Measurements from ENCODE around the gene IMMP2L. TPM values are rescaled to one million over a fixed set of nuclear protein-coding genes. Genes with fewer than 3 reads are reported as not detected.

IMMP2L gene
- total RNA-seq, 2 donors from 2014 or later: 10.5 to 17.4 TPM

DNA sequence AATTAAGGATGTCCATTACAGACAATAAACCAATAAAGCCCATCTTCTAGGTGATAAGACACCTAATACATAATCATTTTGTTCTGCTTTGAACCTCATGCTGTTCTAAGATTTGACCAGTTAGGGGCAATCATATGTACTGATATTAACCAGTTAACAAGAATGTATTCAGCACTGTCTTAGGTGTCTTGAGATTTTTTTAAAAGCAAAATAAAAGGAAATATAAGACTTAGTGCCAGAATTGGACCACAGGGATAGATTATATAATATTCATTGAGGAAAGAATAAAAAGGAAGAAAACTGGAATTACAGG is 32.0 kb downstream of the IMMP2L start:
- DNase-seq: no peak
- Histone ChIP-seq H3K9me3 (no peaks in the 10 kb centered on the region), H3K27ac (no peak overlapping the region), H3K27me3 (no peaks in the 10 kb centered on the region), H3K36me3 (replicated peaks in 1 of 2; ENCODE audit: insufficient read depth in 1 of 2, low read depth in 2 of 2) (no peaks in the 10 kb centered on the region), H3K4me1 (peaks cover 14% of the 10 kb centered on the region), H3K4me3 (no peak overlapping the region)
- TF ChIP-seq POLR2A (IDR thresholded peaks at IDR 0.05) (no peak), CTCF (IDR thresholded peaks at IDR 0.05) (no peak)
- ATAC-seq: no peak
- intact Hi-C loops (cut with DNase I): no loop called here

DNA sequence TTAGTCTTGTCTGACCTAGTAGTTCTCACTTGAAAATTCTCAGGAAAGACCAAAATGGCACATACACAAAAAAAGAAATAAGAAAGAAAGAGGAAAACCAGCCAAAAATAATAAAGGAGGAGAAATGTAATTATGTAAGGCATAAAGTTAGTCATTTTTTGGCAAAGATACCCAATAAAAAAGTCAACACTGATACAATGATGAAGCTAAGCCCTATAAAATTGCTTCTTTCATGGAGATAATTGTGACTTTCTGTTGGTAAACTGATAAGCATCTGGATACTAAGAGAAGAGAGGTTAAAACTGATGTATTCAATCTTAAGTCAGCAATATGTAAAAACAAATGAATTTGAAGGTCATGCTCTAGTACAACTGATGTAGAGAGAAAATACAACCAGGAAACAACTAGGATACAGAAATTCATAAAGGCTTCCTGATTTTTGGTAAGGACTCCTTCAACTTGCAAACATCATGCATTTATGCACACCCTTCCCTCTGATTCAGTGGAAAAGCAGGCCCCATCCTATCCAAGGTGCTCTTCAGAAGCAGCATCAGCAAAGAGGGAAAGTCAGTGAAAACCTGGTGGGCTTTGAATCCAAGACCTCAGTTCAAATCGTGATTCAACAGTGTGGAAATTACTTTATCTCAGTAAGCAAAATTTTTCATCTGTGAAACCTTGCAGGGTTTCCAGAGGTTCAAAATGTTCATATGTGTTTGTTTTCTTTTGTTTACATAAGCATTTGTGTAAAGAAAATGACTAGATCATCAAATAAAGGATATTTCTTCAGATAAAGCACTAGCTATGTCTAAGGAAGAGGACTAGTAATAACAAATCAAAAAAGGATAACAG is 32.6 kb downstream of the IMMP2L start:
- Histone ChIP-seq H3K4me3 (no peak overlapping the region), H3K36me3 (replicated peaks in 1 of 2; ENCODE audit: insufficient read depth in 1 of 2, low read depth in 2 of 2) (no peaks in the 10 kb centered on the region), H3K9me3 (no peaks in the 10 kb centered on the region), H3K4me1 (peaks cover 14% of the 10 kb centered on the region), H3K27me3 (no peaks in the 10 kb centered on the region), H3K27ac (no peak overlapping the region)
- TF ChIP-seq CTCF (IDR thresholded peaks at IDR 0.05): no peak
- TF ChIP-seq POLR2A (IDR thresholded peaks at IDR 0.05): no peak
- ATAC-seq: no peak
- intact Hi-C loops (cut with DNase I): no loop called here
- DNase-seq: no peak
- 19 to 26% methylated on average over 1 of the region's 1 CpG for WGBS, 2 donors

GRCh38 chr7:111528331-111528730 is 34.0 kb downstream of the IMMP2L start:
- Histone ChIP-seq H3K4me1 (peaks cover 14% of the 10 kb centered on the region), H3K36me3 (replicated peaks in 1 of 2; ENCODE audit: insufficient read depth in 1 of 2, low read depth in 2 of 2) (no peaks in the 10 kb centered on the region), H3K27me3 (no peaks in the 10 kb centered on the region), H3K27ac (no peak overlapping the region), H3K4me3 (no peak overlapping the region), H3K9me3 (no peaks in the 10 kb centered on the region)
- WGBS, 2 donors: 89 to 100% methylated on average over 1 of the region's 1 CpG
- intact Hi-C loops (cut with DNase I): no loop called here
- DNase-seq: no peak
- no peak for TF ChIP-seq POLR2A (IDR thresholded peaks at IDR 0.05)
- TF ChIP-seq CTCF (IDR thresholded peaks at IDR 0.05): no peak
- no peak for ATAC-seq

DNA sequence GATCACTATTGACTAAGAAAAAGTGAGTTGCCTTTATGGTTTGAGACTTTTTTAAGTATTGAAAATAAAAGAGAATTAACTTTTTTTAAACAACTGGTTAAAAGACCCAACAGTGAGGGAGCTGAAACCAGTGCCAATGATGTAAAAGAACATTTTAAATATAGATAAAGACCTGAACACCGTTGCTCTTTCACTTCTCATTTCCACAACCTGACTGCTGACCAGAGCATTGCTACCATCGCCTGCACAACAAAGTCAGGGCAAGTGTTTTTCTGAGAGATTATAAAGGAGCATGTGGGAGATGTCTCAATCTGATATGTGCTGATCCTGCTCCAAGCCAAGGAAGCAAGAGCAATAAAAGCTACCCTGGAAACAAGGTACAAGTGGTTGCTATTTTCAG is 34.7 kb downstream of the IMMP2L start:
- Histone ChIP-seq H3K4me3 (no peak overlapping the region), H3K27ac (no peak overlapping the region), H3K27me3 (no peaks in the 10 kb centered on the region), H3K9me3 (no peaks in the 10 kb centered on the region), H3K4me1 (peaks cover 14% of the 10 kb centered on the region), H3K36me3 (replicated peaks in 1 of 2; ENCODE audit: insufficient read depth in 1 of 2, low read depth in 2 of 2) (no peaks in the 10 kb centered on the region)
- ATAC-seq (no peak), DNase-seq (no peak)
- WGBS, 2 donors: 52 to 73% methylated on average over 2 of the region's 2 CpGs
- intact Hi-C loops (cut with DNase I): no loop called here
- TF ChIP-seq CTCF (IDR thresholded peaks at IDR 0.05): no peak
- TF ChIP-seq POLR2A (IDR thresholded peaks at IDR 0.05): no peak

DNA sequence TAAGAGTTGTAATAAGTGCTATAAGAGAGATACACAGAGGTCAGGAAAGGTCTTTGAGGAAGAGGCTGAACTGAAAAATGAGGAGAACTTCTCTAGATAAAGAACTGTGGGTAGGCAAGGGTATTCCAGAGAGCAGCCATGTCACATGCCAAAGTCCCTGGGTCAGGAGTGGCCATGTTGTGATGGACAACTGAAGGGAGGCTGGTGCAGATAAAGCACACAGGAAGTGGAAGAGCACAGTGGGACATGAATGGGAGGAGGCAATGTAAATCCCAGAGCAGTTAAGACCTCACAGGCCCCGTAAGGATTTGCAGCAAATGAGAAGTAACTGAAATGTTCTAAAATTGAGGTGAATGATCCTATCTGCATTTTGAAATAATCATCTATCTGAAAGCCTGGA is 37.2 kb downstream of the IMMP2L start:
- Histone ChIP-seq H3K36me3 (replicated peaks in 1 of 2; ENCODE audit: insufficient read depth in 1 of 2, low read depth in 2 of 2) (no peaks in the 10 kb centered on the region), H3K27me3 (no peaks in the 10 kb centered on the region), H3K9me3 (peaks cover 0 to 6% (median 0%) of the 10 kb centered on the region in 3 donors), H3K27ac (no peak overlapping the region), H3K4me3 (no peak overlapping the region), H3K4me1 (peaks cover 10% of the 10 kb centered on the region)
- TF ChIP-seq POLR2A (IDR thresholded peaks at IDR 0.05): no peak
- no peak for TF ChIP-seq CTCF (IDR thresholded peaks at IDR 0.05)
- 93 to 95% methylated on average over 1 of the region's 1 CpG for WGBS, 2 donors
- DNase-seq: no peak
- intact Hi-C loops (cut with DNase I): no loop called here
- ATAC-seq: no peak

Measured in body of pancreas (tissue), 4 donors.